MCF 10A (cell line): ENCODE measurements around the gene FAM110D. TPM values are rescaled to one million over a fixed set of nuclear protein-coding genes. Genes with fewer than 3 reads are reported as not detected.

Experiments used
- BruUV-seq: library from RNA; stranded (reverse); fragments of 400-500 nt; replicated peaks from 2 replicates; lab custom pipeline; 2021; lab: Mats Ljungman, UMichigan
- CTCF ChIA-PET: fragments of 300-600 bp; sonication (Branson Sonifier 250); formaldehyde crosslinking; extraction: SDS; loops from one replicate; lab custom pipeline; 2021; ENCODE audit warnings: antibody characterized with exemption, inconsistent platforms; lab: Yijun Ruan, JAX
- POLR2A ChIA-PET: fragments of 300-600, 350-650 bp; sonication (Branson Sonifier 250); formaldehyde crosslinking; extraction: SDS; loops from one replicate; lab custom pipeline; 2020; ENCODE audit warnings: antibody characterized with exemption, inconsistent platforms; lab: Yijun Ruan, JAX
- DNase-seq: peaks from one replicate; pipeline ENCODE4 v3.0.0-alpha.2; 2018; ENCODE audit not compliant: unreplicated experiment
- H3K27ac Mint-ChIP-seq: one replicate; pipeline ENCODE4 v1.8.0; 2022; ENCODE audit warnings: mild to moderate bottlenecking, low read depth, mixed read lengths; ENCODE audit not compliant: unreplicated experiment
- H3K27me3 Mint-ChIP-seq: one replicate; pipeline ENCODE4 v1.8.0; 2022; ENCODE audit warnings: mixed read lengths; ENCODE audit not compliant: insufficient read depth, unreplicated experiment
- H3K36me3 Mint-ChIP-seq: one replicate; pipeline ENCODE4 v1.8.0; 2022; ENCODE audit warnings: mild to moderate bottlenecking, moderate library complexity, mixed read lengths; ENCODE audit not compliant: insufficient read depth, unreplicated experiment
- H3K4me1 Mint-ChIP-seq: one replicate; pipeline ENCODE4 v1.8.0; 2022; ENCODE audit warnings: mixed read lengths; ENCODE audit not compliant: insufficient read depth, unreplicated experiment
- H3K4me3 Mint-ChIP-seq: one replicate; pipeline ENCODE4 v1.8.0; 2022; ENCODE audit warnings: mild to moderate bottlenecking, moderate library complexity, mixed read lengths; ENCODE audit not compliant: unreplicated experiment
- H3K9me3 Mint-ChIP-seq: one replicate; pipeline ENCODE4 v1.8.0; 2022; ENCODE audit warnings: mixed read lengths; ENCODE audit not compliant: unreplicated experiment
- CTCF ChIP-seq: fragments of 200-600 bp; IDR thresholded peaks from one replicate; pipeline ENCODE4 v1.8.0; 2022; ENCODE audit warnings: antibody characterized with exemption, mild to moderate bottlenecking; ENCODE audit not compliant: unreplicated experiment
- intact Hi-C: fragments of 100-400 bp; cut with micrococcal nuclease; formaldehyde crosslinking; loops from 2 replicates; pipeline ENCODE4 v1.14.1; 2022
- total RNA-seq: library from RNA; stranded (reverse); gene quantifications from 2 replicates; pipeline ENCODE4 v1.2.3, GENCODE V29; 2022

The FAM110D gene
- total RNA-seq, 1 experiment from 2014 or later = not detected

DNA sequence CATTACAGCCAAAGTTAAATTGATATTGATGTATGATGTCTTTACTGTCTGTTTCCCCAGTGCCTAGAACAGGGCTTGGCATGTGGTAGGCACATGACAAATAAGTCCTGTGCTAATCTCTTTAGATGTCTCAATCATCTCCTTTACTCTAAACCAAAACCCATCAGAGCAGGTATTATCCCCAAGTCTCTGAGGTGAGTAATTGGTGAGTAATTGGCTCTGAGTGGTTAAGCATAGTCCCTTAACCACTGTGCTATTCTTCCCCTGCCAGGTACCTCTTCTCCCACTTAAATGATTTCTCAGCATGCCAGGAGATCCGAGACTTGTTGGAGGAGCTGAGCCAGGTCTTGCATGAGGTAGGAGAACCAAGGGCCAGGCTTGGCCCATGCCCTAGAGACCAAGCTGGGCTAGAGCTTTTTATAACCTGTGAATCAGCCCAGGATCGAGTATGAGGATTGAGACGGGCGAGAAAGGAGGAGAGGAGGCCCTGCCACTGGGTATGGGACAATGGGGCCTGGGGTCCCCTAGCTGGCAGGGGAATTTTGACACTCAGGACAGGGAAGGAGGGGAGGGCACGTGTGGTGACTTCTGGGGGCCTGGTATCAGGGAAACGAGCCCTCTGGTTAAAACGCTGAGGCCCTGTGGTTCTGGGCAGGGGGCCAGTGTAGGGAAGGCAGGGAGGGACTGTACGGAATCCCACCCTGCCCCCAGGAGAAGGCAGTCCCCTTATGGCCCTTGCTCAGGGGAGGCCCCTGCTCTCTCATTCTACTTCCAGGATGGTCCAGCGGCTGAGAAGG, 22.9 kb downstream of the FAM110D start:
- intact Hi-C loops = no loop called here
- BruUV-seq = no TSS peak
- Mint-ChIP-seq H3K36me3 (peaks cover 53% of the 10 kb centered on the region), H3K9me3 (no peaks in the 10 kb centered on the region), H3K4me3 (peak overlapping the region; percentile 18), H3K27ac (peak overlapping the region; percentile 77), H3K4me1 (peaks cover 27% of the 10 kb centered on the region), H3K27me3 (no peaks in the 10 kb centered on the region)
- peak; percentile 84 for DNase-seq
- TF ChIP-seq CTCF = no peak
- ChIA-PET CTCF (interaction anchor here (0.5 to 2.5 kb wide), 4 partner anchors 12 to 141 kb away, joined by 3 to 12 read pairs (median 6); partner anchors contain the start of genes CEP85 and ZNF593), POLR2A (interaction anchor here (0.9 to 1.5 kb wide), 2 partner anchors 12 to 52 kb away, joined by 3 to 6 read pairs; partner anchors contain the start of genes CEP85 and ZNF593)

DNA sequence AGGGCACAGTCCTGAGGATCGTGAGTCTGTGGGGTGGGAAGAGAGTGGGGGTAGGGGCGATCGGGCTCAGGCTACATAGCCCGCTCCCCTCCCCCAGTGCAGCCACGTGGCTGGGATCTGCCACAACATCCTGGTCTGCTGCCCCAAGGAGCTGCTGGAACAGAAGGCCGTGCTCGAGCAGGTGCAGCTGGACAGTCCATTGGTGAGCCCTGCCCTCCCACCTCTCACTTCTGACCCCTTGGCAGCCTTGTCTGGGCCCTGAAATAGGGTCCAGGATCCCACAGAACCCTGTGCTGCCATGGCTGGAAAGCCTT, 23.5 kb downstream of the FAM110D start:
- Mint-ChIP-seq H3K36me3 (peaks cover 58% of the 10 kb centered on the region), H3K4me1 (peaks cover 27% of the 10 kb centered on the region), H3K4me3 (no peak overlapping the region), H3K27me3 (no peaks in the 10 kb centered on the region), H3K9me3 (no peaks in the 10 kb centered on the region), H3K27ac (no peak overlapping the region)
- ChIA-PET CTCF (interaction anchor here (0.5 to 2.5 kb wide), 3 partner anchors 13 to 142 kb away, joined by 3 to 12 read pairs (median 10); partner anchors contain the start of genes CEP85 and ZNF593), POLR2A (interaction anchor here (0.9 kb wide), 1 partner anchor 52 kb away, joined by 3 read pairs; the partner anchor contains the start of gene CEP85)
- DNase-seq = no peak
- no peak for TF ChIP-seq CTCF
- intact Hi-C loops = no loop called here
- no TSS peak for BruUV-seq

- Mint-ChIP-seq H3K27ac (no peak overlapping the region), H3K4me3 (no peak overlapping the region), H3K9me3 (no peaks in the 10 kb centered on the region), H3K4me1 (peaks cover 14% of the 10 kb centered on the region), H3K27me3 (no peaks in the 10 kb centered on the region), H3K36me3 (peaks cover 71% of the 10 kb centered on the region)
- ChIA-PET POLR2A (no interaction called here), CTCF (interaction anchor here (1.5 to 2.4 kb wide), 2 partner anchors 14 to 50 kb away, joined by 3 to 12 read pairs; partner anchors contain the start of genes CEP85 and ZNF593)
- BruUV-seq = no TSS peak
- DNase-seq = no peak
- TF ChIP-seq CTCF = no peak
- intact Hi-C loops = no loop called here
Measured at GRCh38 chr1:26184086-26184485, 25.2 kb downstream of the FAM110D start.

- ChIA-PET POLR2A (no interaction called here), CTCF (interaction anchor here (1.3 to 1.5 kb wide), 2 partner anchors 15 to 49 kb away, joined by 3 to 4 read pairs; partner anchors contain the start of genes CEP85 and ZNF593)
- intact Hi-C loops = no loop called here
- peaks cover 10% of the 10 kb centered on the region for H3K4me1 Mint-ChIP-seq
- no peaks in the 10 kb centered on the region for H3K27me3 Mint-ChIP-seq
- H3K27ac Mint-ChIP-seq = no peak overlapping the region
- peaks cover 77% of the 10 kb centered on the region for H3K36me3 Mint-ChIP-seq
- H3K9me3 Mint-ChIP-seq = no peaks in the 10 kb centered on the region
- no peak for TF ChIP-seq CTCF
- H3K4me3 Mint-ChIP-seq = no peak overlapping the region
- no TSS peak for BruUV-seq
- no peak for DNase-seq
Measured at GRCh38 chr1:26184883-26185282, 26.0 kb downstream of the FAM110D start.
